Heart right ventricle (tissue), 16 donors: Measurements from ENCODE around the gene NOX3. TPM values are rescaled to one million over a fixed set of nuclear protein-coding genes. Genes with fewer than 3 reads are reported as not detected.

Experiments
- ATAC-seq, 8 donors: fragments of 200-7000 bp; cut with Tn5 transposase; one replicate each; pipeline ENCODE4 v1.9.1; 2020; ENCODE audit warnings: mild to moderate bottlenecking in 8 of 8, moderate library complexity in 8 of 8, moderate number of reproducible peaks in 1 of 8
- DNase-seq, 2 donors: peaks; one replicate each; pipeline ENCODE4 v3.0.0-alpha.2; 2020
- H3K27ac ChIP-seq, 10 donors: fragments of 200-600 bp; sonication (generic) in 2 of 10; one replicate each; pipeline versions ENCODE4 v1.5.0 to v1.8.0; 2020 to 2022; ENCODE audit warnings: mild to moderate bottlenecking in 3 of 10
- H3K27me3 ChIP-seq, 7 donors: fragments of 200-600 bp; one replicate each; pipeline ENCODE4 v1.8.0; 2021 to 2022; ENCODE audit warnings: mild to moderate bottlenecking in 2 of 7
- H3K36me3 ChIP-seq, 9 donors: fragments of 200-600 bp; sonication (generic) in 1 of 9; one replicate each; pipeline versions ENCODE4 v1.5.0 to v1.8.0; 2020 to 2022; ENCODE audit warnings: mild to moderate bottlenecking in 2 of 9
- H3K4me1 ChIP-seq, 9 donors: fragments of 200-600 bp; sonication (generic) in 1 of 9; one replicate each; pipeline versions ENCODE4 v1.5.0 to v1.8.0; 2020 to 2022; ENCODE audit warnings: mild to moderate bottlenecking in 4 of 9
- H3K4me3 ChIP-seq, 10 donors: fragments of 200-600 bp; sonication (generic) in 2 of 10; one replicate each; pipeline versions ENCODE4 v1.5.0 to v1.8.0; 2020 to 2022; ENCODE audit warnings: mild to moderate bottlenecking in 7 of 10, moderate library complexity in 2 of 10
- H3K9me3 ChIP-seq, 11 donors: fragments of 200-600 bp in 10 of 11; sonication (generic) in 2 of 11; one replicate each; pipeline versions ENCODE4 v1.5.0 to v1.8.0; 2013 to 2022; ENCODE audit warnings: mild to moderate bottlenecking in 2 of 11, control low read depth in 1 of 11, moderate library complexity in 1 of 11
- CTCF ChIP-seq, 9 donors: fragments of 200-600 bp; sonication (generic) in 2 of 9; IDR thresholded peaks; one replicate each; pipeline versions ENCODE4 v1.5.0 to v1.8.0; 2021 to 2022; ENCODE audit warnings: antibody characterized with exemption in 9 of 9, mild to moderate bottlenecking in 5 of 9, moderate library complexity in 1 of 9
- WGBS, 2 donors: extraction: QIAGEN DNeasy Blood & Tissue Kit; methylation state at CpG; one replicate each; pipeline ENCODE4 v1.1.7; 2013; ENCODE audit warnings: inconsistent platforms in 1 of 2; 5-methylcytosine and 5-hydroxymethylcytosine counted together
- intact Hi-C, 10 donors: fragments of 100-400 bp; cut with DNase I; formaldehyde crosslinking; loops; one replicate each; pipeline versions ENCODE4 v1.11.1 to v1.14.2; 2022
- polyA plus RNA-seq, 2 donors: library from polyadenylated mRNA; stranded (reverse); fragments of 200-250 nt; gene quantifications; one replicate each; pipeline ENCODE4 v1.2.3, GENCODE V29; 2013
- total RNA-seq, 10 donors: library from RNA; stranded (reverse); fragmentation: NEBNext Ultra II Directional in 3 of 10; extraction: Animal tissue kit (Norgen Biotek cat#: 25700) in 3 of 10; gene quantifications; one replicate each; pipeline versions ENCODE4 v1.2.1 to v1.2.4, GENCODE V29; 2021 to 2023
- donor health status: Arrhythmogenic right ventricular cardiomyopathy.
- donor health status: ischemic (EF 13 %, LVEDD 7.1; RV severe dilation, severe dysfunction).
- donor health status: healthy with polysubstance abuse.
- donor health status: DM: no; HTN: yes; CAD: no.
- donor health status: DM: no; HTN: no; CAD: no.
- donor health status: ischemic (EF 25% LVEDD 6.9; RV normal size, moderate dysfunction).
- donor health status: ischemic (EF 25% LVEDD 5.7; RV mildly dilated, moderate dysfunction).
- donor health status: healthy.
- donor health status: DM: yes; HTN: yes; CAD: no.
- donor health status: Ischemic cardiomyopathy.
- donor health status: ischemic (EF 35%, LVEDD 5.7; RV mildly dilated, moderate dysfunction).
- donor health status: nonischemic (EF 11% LVEDD 7.7; RV severe dilation, severe dysfunction).
- donor health status: DM: yes; HTN: yes; CAD: no.
- donor health status: PGD.
- donor health status: ischemic (EF 29% LVEDD 5.4; RV normal size, mild dysfunction).
- donor health status: nonischemic (EF 23%, LVEDD 6.1; RV moderate dilation, normal function).

Gene NOX3
- total and polyA plus RNA-seq, 12 donors = not detected

DNA sequence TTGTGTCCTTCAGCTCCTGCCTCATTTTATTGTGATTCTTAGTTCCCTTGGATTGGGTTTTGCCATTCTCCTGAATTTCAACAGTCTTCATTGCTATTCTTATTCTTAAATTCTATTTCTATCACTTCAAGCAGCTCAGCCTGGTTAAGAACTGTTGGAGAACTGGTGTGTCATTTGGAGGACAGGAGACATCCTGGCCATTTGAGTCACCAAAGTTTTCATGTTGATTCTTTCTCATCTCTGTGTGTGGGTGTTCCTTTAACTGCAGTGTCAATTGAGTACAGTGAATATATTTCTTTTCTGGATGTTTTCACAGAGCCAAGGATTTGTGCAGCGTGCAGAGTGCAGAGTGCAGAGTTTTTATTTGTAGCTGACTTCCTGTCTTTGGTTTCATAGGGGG is 107.8 kb downstream of the NOX3 start:
- no peaks in the 10 kb centered on the region for H3K4me1 ChIP-seq
- no peak for TF ChIP-seq CTCF (IDR thresholded peaks at IDR 0.05)
- peaks cover 0 to 42% (median 6%) of the 10 kb centered on the region in 11 donors for H3K9me3 ChIP-seq
- no peak for DNase-seq
- WGBS, 2 donors = 67 to 70% methylated on average over 1 of the region's 1 CpG
- ATAC-seq = no peak
- H3K27me3 ChIP-seq = peaks cover 0 to 8% (median 0%) of the 10 kb centered on the region in 7 donors
- H3K36me3 ChIP-seq = no peaks in the 10 kb centered on the region
- H3K4me3 ChIP-seq = no peak overlapping the region
- no peak overlapping the region for H3K27ac ChIP-seq
- intact Hi-C loops = no loop called here

DNA sequence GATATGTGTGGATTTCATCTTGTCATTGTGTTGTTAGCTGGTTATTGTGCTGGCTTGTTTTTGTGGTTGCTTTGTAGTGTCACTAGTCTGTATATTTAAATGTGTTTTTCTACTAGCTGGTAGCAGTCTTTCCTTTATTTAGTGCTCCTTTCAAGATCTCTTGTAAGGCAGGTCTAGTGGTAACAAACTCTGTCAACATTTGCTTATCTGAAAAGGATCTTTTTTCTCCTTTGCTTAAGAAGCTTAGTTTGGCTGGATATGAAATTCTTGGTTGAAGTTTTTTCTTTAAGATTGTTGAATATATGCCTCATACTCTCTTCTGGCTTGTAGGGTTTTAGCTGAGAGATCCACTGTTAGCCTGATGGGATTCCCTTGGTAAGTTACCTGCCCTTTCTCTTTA is 108.7 kb downstream of the NOX3 start:
- Histone ChIP-seq H3K27ac (no peak overlapping the region), H3K27me3 (peaks cover 0 to 8% (median 0%) of the 10 kb centered on the region in 7 donors), H3K4me3 (no peak overlapping the region), H3K36me3 (no peaks in the 10 kb centered on the region), H3K4me1 (no peaks in the 10 kb centered on the region), H3K9me3 (peaks cover 0 to 38% (median 6%) of the 10 kb centered on the region in 11 donors)
- TF ChIP-seq CTCF (IDR thresholded peaks at IDR 0.05) = no peak
- no peak for ATAC-seq
- intact Hi-C loops = no loop called here
- no peak for DNase-seq

Other genes starting within 250 kb of the NOX3 start
- gene CLDN20, start 191.8 kb downstream of the NOX3 start, total RNA-seq = not detected
- not detected for gene CLDN20, start 191.8 kb downstream of the NOX3 start, polyA plus RNA-seq
- 10 to 100 TPM; 12.8 to 23.1 (median 17.9) TPM for gene TFB1M, start 141.4 kb downstream of the NOX3 start, total RNA-seq
- gene TFB1M, start 141.4 kb downstream of the NOX3 start, polyA plus RNA-seq = 10 to 100 TPM in 1 of 2 donors, 1 to 10 TPM in 1; 9.7 to 21.5 TPM